Measurements from ENCODE around the gene USP46.

GRCh38 chr4:52643785-52644244 is 15.3 kb downstream of the USP46 start:
- TF ChIP-seq SAFB2 (CRISPR knock-in tag; IDR thresholded peaks at IDR 0.05; ENCODE audit: borderline replicate concordance, low read depth): no peak
- no peak for TF ChIP-seq ZBTB10 (CRISPR knock-in tag; IDR thresholded peaks at IDR 0.05; ENCODE audit: borderline replicate concordance)
- no peak for TF ChIP-seq RXRA (CRISPR knock-in tag; IDR thresholded peaks at IDR 0.05)
- TF ChIP-seq, protein P1, sequence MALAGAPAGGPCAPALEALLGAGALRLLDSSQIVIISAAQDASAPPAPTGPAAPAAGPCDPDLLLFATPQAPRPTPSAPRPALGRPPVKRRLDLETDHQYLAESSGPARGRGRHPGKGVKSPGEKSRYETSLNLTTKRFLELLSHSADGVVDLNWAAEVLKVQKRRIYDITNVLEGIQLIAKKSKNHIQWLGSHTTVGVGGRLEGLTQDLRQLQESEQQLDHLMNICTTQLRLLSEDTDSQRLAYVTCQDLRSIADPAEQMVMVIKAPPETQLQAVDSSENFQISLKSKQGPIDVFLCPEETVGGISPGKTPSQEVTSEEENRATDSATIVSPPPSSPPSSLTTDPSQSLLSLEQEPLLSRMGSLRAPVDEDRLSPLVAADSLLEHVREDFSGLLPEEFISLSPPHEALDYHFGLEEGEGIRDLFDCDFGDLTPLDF (CRISPR knock-in tag; IDR thresholded peaks at IDR 0.05): no peak
- TF ChIP-seq, protein P2, sequence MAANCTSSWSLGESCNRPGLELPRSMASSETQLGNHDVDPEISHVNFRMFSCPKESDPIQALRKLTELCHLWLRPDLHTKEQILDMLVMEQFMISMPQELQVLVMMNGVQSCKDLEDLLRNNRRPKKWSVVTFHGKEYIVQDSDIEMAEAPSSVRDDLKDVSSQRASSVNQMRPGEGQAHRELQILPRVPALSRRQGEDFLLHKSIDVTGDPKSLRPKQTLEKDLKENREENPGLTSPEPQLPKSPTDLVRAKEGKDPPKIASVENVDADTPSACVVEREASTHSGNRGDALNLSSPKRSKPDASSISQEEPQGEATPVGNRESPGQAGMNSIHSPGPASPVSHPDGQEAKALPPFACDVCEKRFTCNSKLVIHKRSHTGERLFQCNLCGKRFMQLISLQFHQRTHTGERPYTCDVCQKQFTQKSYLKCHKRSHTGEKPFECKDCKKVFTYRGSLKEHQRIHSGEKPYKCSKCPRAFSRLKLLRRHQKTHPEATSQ (CRISPR knock-in tag; IDR thresholded peaks at IDR 0.05; ENCODE audit: borderline replicate concordance): no peak
- TF ChIP-seq CTCF (CRISPR knock-in tag; IDR thresholded peaks at IDR 0.05): no peak
- TF ChIP-seq MED1 (CRISPR knock-in tag; IDR thresholded peaks at IDR 0.05): no peak
- no peak for TF ChIP-seq MAF1 (CRISPR knock-in tag; IDR thresholded peaks at IDR 0.05; ENCODE audit: borderline replicate concordance)
- no peak for TF ChIP-seq ZNF264 (CRISPR knock-in tag; IDR thresholded peaks at IDR 0.05)
- TF ChIP-seq MYC (CRISPR knock-in tag; IDR thresholded peaks at IDR 0.05; ENCODE audit: borderline replicate concordance): no peak
- no peak for TF ChIP-seq POLR2A (IDR thresholded peaks at IDR 0.05; ENCODE audit: insufficient read depth in 1 of 2, low read depth in 2 of 2, low read length in 2 of 2)
- TF ChIP-seq IRF1 (CRISPR knock-in tag; IDR thresholded peaks at IDR 0.05; ENCODE audit: low read depth): no peak
- TF ChIP-seq HMG20B (CRISPR knock-in tag; conservative IDR thresholded peaks at IDR 0.05): no peak

Data from HepG2 (cell line).